ENCODE measurements around the gene NFATC1. TPM values are rescaled to one million over a fixed set of nuclear protein-coding genes. Genes with fewer than 3 reads are reported as not detected.

The NFATC1 gene
- total and polyA plus RNA-seq, 2 donors (not counting 1 experiment from before 2014, with no cell fraction given), result 0.92 to 4.3 TPM

DNA sequence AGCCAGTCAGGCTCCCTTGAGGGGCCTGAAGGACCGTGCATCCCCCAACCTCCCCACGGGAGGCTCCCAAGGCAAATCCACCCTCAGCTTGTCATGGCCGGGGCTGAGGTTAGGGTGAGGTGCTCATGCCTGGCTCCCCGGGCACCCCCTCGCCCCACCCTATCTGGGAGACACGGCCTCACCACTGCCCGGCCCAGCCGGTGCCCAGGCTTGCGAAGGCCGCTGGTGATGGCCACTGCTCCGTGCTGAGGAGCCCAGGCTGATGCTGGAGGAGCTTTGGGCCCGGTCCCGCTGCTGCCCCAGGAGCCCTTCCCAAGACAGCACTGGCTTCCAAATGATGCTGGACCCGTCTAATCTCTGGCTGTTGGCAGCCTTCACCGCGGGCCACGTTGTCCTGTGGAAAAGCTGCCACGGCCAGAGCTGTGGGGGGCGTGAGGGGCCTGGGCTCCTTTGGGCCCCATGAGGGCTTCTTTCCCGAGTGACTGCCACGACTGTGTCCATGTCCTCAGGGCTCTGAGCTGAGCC is 148.2 kb downstream of the NFATC1 start:
- H3K79me2 ChIP-seq (ENCODE audit: control insufficient read depth, insufficient read depth, low read length), result no peaks in the 10 kb centered on the region
- H3K9ac ChIP-seq (ENCODE audit: insufficient read depth, low read length), result no peak overlapping the region
- no peak overlapping the region for H3K27ac ChIP-seq (ENCODE audit: insufficient read depth, low read length)
- no peaks in the 10 kb centered on the region for H3K36me3 ChIP-seq (ENCODE audit: control insufficient read depth, insufficient read depth, low read length)
- no peaks in the 10 kb centered on the region for H4K20me1 ChIP-seq (ENCODE audit: control insufficient read depth, extremely low read depth, insufficient read depth, low read length)
- no peaks in the 10 kb centered on the region for H3K27me3 ChIP-seq (ENCODE audit: control insufficient read depth, insufficient read depth, low read length)
- no peaks in the 10 kb centered on the region for H3K9me3 ChIP-seq (ENCODE audit: control insufficient read depth, insufficient read depth, low read depth, low read length)
- TF ChIP-seq EZH2 (IDR thresholded peaks at IDR 0.05; ENCODE audit: low read length, missing control alignments), result no peak
- TF ChIP-seq, protein P1, sequence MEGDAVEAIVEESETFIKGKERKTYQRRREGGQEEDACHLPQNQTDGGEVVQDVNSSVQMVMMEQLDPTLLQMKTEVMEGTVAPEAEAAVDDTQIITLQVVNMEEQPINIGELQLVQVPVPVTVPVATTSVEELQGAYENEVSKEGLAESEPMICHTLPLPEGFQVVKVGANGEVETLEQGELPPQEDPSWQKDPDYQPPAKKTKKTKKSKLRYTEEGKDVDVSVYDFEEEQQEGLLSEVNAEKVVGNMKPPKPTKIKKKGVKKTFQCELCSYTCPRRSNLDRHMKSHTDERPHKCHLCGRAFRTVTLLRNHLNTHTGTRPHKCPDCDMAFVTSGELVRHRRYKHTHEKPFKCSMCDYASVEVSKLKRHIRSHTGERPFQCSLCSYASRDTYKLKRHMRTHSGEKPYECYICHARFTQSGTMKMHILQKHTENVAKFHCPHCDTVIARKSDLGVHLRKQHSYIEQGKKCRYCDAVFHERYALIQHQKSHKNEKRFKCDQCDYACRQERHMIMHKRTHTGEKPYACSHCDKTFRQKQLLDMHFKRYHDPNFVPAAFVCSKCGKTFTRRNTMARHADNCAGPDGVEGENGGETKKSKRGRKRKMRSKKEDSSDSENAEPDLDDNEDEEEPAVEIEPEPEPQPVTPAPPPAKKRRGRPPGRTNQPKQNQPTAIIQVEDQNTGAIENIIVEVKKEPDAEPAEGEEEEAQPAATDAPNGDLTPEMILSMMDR (conservative IDR thresholded peaks at IDR 0.05 in 1 of 2, IDR thresholded peaks at IDR 0.05 in 1 of 2; ENCODE audit: low read depth in 1 of 2, low read length in 2 of 2), result no peak
- no peak for DNase-seq (ENCODE audit: low read depth in 2 of 2)
- H3K4me1 ChIP-seq (ENCODE audit: control insufficient read depth, extremely low read depth, insufficient read depth, low read length), result no peaks in the 10 kb centered on the region
- no peak overlapping the region for H2AFZ ChIP-seq (ENCODE audit: low read length)
- no peak overlapping the region for H3K4me3 ChIP-seq (replicated peaks in 1 of 4; ENCODE audit: control extremely low read depth in 1 of 4, insufficient read depth in 1 of 4, low read depth in 3 of 4, low read length in 4 of 4)
- no peak overlapping the region for H3K4me2 ChIP-seq (ENCODE audit: extremely low read depth, insufficient read depth, low read length)

DNA sequence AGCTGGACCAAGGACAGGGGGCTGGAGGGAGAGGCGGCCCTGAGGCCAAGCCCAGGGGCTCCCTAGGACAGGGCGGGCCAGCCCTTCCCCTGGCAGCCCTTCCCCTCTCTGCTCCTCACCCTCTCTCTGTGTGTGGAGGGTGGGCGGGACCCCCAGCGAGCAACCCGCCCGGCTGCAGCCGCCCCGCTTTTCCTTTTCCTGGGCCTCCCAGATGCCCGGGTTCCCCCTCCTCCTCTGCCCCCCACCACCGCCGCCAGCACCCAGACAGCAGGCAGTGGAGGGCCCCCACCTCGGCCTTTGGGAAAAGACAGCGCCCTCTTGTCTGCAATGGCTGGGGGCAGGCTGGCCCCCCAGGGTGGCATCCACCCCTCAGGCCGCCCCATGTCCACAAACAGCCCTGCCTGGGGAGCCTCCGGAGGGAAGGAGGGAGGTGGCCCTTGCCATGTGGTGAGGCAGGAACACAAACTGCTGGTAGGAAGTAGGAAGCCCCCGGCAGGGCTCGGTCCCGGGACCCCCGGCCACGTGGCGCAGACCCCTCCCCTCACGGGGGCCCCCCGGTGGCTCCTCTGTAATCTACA is 148.7 kb downstream of the NFATC1 start:
- no peaks in the 10 kb centered on the region for H3K27me3 ChIP-seq (ENCODE audit: control insufficient read depth, insufficient read depth, low read length)

DNA sequence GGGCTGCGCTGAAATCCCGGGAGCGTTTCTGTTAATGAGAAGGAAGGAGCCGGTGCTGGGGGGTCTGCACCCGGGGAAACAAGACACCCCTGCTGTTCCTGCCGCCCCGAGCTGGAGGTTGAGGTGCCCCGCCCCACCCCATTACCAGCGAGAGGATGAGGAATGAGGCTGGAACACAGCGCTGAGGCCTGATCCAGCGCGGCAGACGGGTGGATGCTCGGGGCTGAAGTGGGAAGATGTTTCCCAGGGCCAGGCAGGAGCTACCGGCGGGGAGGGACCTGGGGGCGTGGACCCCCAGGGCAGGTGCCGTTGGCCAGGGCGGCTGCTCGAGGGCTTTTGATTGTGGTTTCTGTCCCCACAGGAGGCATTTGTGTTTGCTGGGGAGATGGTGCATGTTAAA is 149.5 kb downstream of the NFATC1 start:
- no peaks in the 10 kb centered on the region for H3K27me3 ChIP-seq (ENCODE audit: control insufficient read depth, insufficient read depth, low read length)
- no peaks in the 10 kb centered on the region for H3K36me3 ChIP-seq (ENCODE audit: control insufficient read depth, insufficient read depth, low read length)
- H4K20me1 ChIP-seq (ENCODE audit: control insufficient read depth, extremely low read depth, insufficient read depth, low read length), result no peaks in the 10 kb centered on the region

More for the DNA sequence above, 148.7 kb downstream of the NFATC1 start:
- H3K36me3 ChIP-seq (ENCODE audit: control insufficient read depth, insufficient read depth, low read length), result no peaks in the 10 kb centered on the region
- no peak overlapping the region for H3K4me3 ChIP-seq (replicated peaks in 1 of 4; ENCODE audit: control extremely low read depth in 1 of 4, insufficient read depth in 1 of 4, low read depth in 3 of 4, low read length in 4 of 4)
- no peak overlapping the region for H3K27ac ChIP-seq (ENCODE audit: insufficient read depth, low read length)
- H3K9ac ChIP-seq (ENCODE audit: insufficient read depth, low read length), result no peak overlapping the region
- H3K79me2 ChIP-seq (ENCODE audit: control insufficient read depth, insufficient read depth, low read length), result no peaks in the 10 kb centered on the region
- no peak overlapping the region for H3K4me2 ChIP-seq (ENCODE audit: extremely low read depth, insufficient read depth, low read length)
- no peak overlapping the region for H2AFZ ChIP-seq (ENCODE audit: low read length)
- H4K20me1 ChIP-seq (ENCODE audit: control insufficient read depth, extremely low read depth, insufficient read depth, low read length), result no peaks in the 10 kb centered on the region
- H3K4me1 ChIP-seq (ENCODE audit: control insufficient read depth, extremely low read depth, insufficient read depth, low read length), result no peaks in the 10 kb centered on the region
- no peaks in the 10 kb centered on the region for H3K9me3 ChIP-seq (ENCODE audit: control insufficient read depth, insufficient read depth, low read depth, low read length)
- DNase-seq (ENCODE audit: low read depth in 2 of 2), result no peak
- TF ChIP-seq, protein P1 (conservative IDR thresholded peaks at IDR 0.05 in 1 of 2, IDR thresholded peaks at IDR 0.05 in 1 of 2; ENCODE audit: low read depth in 1 of 2, low read length in 2 of 2), result no peak
- no peak for TF ChIP-seq EZH2 (IDR thresholded peaks at IDR 0.05; ENCODE audit: low read length, missing control alignments)

More for the DNA sequence above, 149.5 kb downstream of the NFATC1 start:
- H3K4me1 ChIP-seq (ENCODE audit: control insufficient read depth, extremely low read depth, insufficient read depth, low read length), result no peaks in the 10 kb centered on the region
- H3K27ac ChIP-seq (ENCODE audit: insufficient read depth, low read length), result no peak overlapping the region
- no peaks in the 10 kb centered on the region for H3K9me3 ChIP-seq (ENCODE audit: control insufficient read depth, insufficient read depth, low read depth, low read length)
- H3K4me3 ChIP-seq (replicated peaks in 1 of 4; ENCODE audit: control extremely low read depth in 1 of 4, insufficient read depth in 1 of 4, low read depth in 3 of 4, low read length in 4 of 4), result no peak overlapping the region
- no peak for TF ChIP-seq EZH2 (IDR thresholded peaks at IDR 0.05; ENCODE audit: low read length, missing control alignments)
- TF ChIP-seq, protein P1 (conservative IDR thresholded peaks at IDR 0.05 in 1 of 2, IDR thresholded peaks at IDR 0.05 in 1 of 2; ENCODE audit: low read depth in 1 of 2, low read length in 2 of 2), result no peak
- H3K4me2 ChIP-seq (ENCODE audit: extremely low read depth, insufficient read depth, low read length), result no peak overlapping the region
- H3K9ac ChIP-seq (ENCODE audit: insufficient read depth, low read length), result no peak overlapping the region
- H2AFZ ChIP-seq (ENCODE audit: low read length), result no peak overlapping the region
- no peak for DNase-seq (ENCODE audit: low read depth in 2 of 2)
- H3K79me2 ChIP-seq (ENCODE audit: control insufficient read depth, insufficient read depth, low read length), result no peaks in the 10 kb centered on the region
